Type B pancreatic cell (in vitro differentiated cells): ENCODE results near the gene YWHAE. TPM values are rescaled to one million over a fixed set of nuclear protein-coding genes. Genes with fewer than 3 reads are reported as not detected.

Experiments used
- DNase-seq: peaks from one replicate; pipeline ENCODE4 v3.0.0; 2021; ENCODE audit warnings: mixed read lengths; ENCODE audit not compliant: unreplicated experiment; ENCODE audit errors: extremely low spot score
- H3K27ac Mint-ChIP-seq: 2 replicates; pipeline ENCODE4 v1.8.0; 2021; ENCODE audit warnings: mild to moderate bottlenecking, mixed read lengths
- H3K27me3 Mint-ChIP-seq: 2 replicates; pipeline ENCODE4 v1.8.0; 2021; ENCODE audit warnings: mixed read lengths
- H3K36me3 Mint-ChIP-seq: 2 replicates; pipeline ENCODE4 v1.8.0; 2021; ENCODE audit warnings: mixed read lengths
- H3K4me1 Mint-ChIP-seq: one replicate; pipeline ENCODE4 v1.8.0; 2021; ENCODE audit warnings: mixed read lengths; ENCODE audit not compliant: unreplicated experiment
- H3K4me3 Mint-ChIP-seq: 2 replicates; pipeline ENCODE4 v1.8.0; 2021; ENCODE audit warnings: mild to moderate bottlenecking, mixed read lengths
- H3K9me3 Mint-ChIP-seq: 2 replicates; pipeline ENCODE4 v1.8.0; 2021; ENCODE audit warnings: mixed read lengths
- CTCF ChIP-seq: fragments of 200-600 bp; sonication (generic); conservative IDR thresholded peaks from 2 replicates; pipeline ENCODE4 v1.5.0; 2021; ENCODE audit warnings: antibody characterized with exemption, mild to moderate bottlenecking
- total RNA-seq: library from RNA; stranded (reverse); gene quantifications from 2 replicates; pipeline ENCODE4 v1.2.1, GENCODE V29; 2021; ENCODE audit warnings: low replicate concordance

The YWHAE gene
- total RNA-seq, 1 donor from 2014 or later, result 773 TPM

GRCh38 chr17:1329745-1330343 is 70.2 kb downstream of the YWHAE start:
- no peak for DNase-seq
- Mint-ChIP-seq H3K27ac (no peak overlapping the region), H3K4me3 (no peak overlapping the region), H3K36me3 (no peaks in the 10 kb centered on the region), H3K4me1 (no peaks in the 10 kb centered on the region), H3K27me3 (peaks cover 3% of the 10 kb centered on the region), H3K9me3 (no peaks in the 10 kb centered on the region)
- no peak for TF ChIP-seq CTCF

- TF ChIP-seq CTCF, result no peak
- no peak overlapping the region for H3K27ac Mint-ChIP-seq
- no peak overlapping the region for H3K4me3 Mint-ChIP-seq
- H3K36me3 Mint-ChIP-seq, result no peaks in the 10 kb centered on the region
- no peaks in the 10 kb centered on the region for H3K9me3 Mint-ChIP-seq
- DNase-seq, result no peak
- no peaks in the 10 kb centered on the region for H3K4me1 Mint-ChIP-seq
- H3K27me3 Mint-ChIP-seq, result peaks cover 7% of the 10 kb centered on the region
These were observed 71.6 kb downstream of the YWHAE start for GRCh38 chr17:1328437-1328836.

- DNase-seq, result no peak
- Mint-ChIP-seq H3K36me3 (no peaks in the 10 kb centered on the region), H3K4me1 (no peaks in the 10 kb centered on the region), H3K27ac (no peak overlapping the region), H3K4me3 (no peak overlapping the region), H3K27me3 (peaks cover 14% of the 10 kb centered on the region), H3K9me3 (no peaks in the 10 kb centered on the region)
- no peak for TF ChIP-seq CTCF
These were observed 74.3 kb downstream of the YWHAE start for GRCh38 chr17:1325766-1326165.

GRCh38 chr17:1324201-1324771 is 75.7 kb downstream of the YWHAE start:
- no peak for TF ChIP-seq CTCF
- Mint-ChIP-seq H3K9me3 (no peaks in the 10 kb centered on the region), H3K4me1 (no peaks in the 10 kb centered on the region), H3K36me3 (no peaks in the 10 kb centered on the region), H3K27ac (no peak overlapping the region), H3K27me3 (peaks cover 19% of the 10 kb centered on the region), H3K4me3 (no peak overlapping the region)
- DNase-seq, result no peak

GRCh38 chr17:1323336-1323735 is 76.7 kb downstream of the YWHAE start:
- no peaks in the 10 kb centered on the region for H3K4me1 Mint-ChIP-seq
- DNase-seq, result no peak
- no peak overlapping the region for H3K27ac Mint-ChIP-seq
- no peaks in the 10 kb centered on the region for H3K9me3 Mint-ChIP-seq
- H3K36me3 Mint-ChIP-seq, result no peaks in the 10 kb centered on the region
- no peak overlapping the region for H3K4me3 Mint-ChIP-seq
- H3K27me3 Mint-ChIP-seq, result peaks cover 19% of the 10 kb centered on the region
- no peak for TF ChIP-seq CTCF
